ENCODE results near the gene TBC1D21.

TBC1D21 gene

DNA sequence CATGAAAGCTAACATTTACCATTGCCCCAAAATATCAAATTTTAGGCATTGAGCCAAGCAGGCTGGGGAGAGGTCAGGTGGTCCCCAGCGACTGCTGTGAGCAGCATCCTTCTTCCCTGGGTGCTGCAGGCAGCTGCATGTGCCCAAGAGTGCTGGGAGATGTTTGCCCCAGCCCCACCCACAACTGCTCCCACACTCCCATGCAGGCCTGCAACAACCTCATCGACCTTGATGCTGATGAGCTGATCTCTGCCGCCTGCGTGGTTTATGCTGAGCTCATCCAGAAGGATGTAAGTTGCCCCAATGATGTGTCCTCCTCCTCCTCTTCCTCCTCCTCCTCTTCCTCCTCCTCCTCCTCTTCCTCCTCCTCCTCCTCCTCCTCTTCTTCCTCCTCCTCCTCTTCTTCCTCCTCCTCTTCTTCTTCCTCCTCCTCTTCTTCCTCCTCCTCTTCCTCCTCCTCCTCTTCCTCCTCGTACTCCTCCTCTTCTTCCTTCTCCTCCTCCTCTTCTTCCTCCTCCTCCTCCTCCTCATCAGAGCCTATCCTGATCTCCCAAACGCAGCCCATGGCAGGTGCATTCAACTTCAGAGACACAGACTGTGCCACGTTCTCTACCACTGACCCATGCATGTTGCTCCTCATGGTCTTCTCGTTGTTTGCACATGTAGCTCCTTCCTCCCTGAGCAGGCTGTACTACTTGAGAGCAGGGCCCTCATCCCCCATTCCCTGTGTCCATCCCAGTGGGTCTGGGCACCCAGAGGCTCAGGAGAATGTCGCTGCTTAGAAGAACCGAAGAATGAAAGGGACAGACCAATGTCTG, 15.1 kb downstream of the TBC1D21 start:
- no peak overlapping the region for H3K4me3 ChIP-seq (ENCODE audit: low read depth, low read length)
- TF ChIP-seq, protein P1, sequence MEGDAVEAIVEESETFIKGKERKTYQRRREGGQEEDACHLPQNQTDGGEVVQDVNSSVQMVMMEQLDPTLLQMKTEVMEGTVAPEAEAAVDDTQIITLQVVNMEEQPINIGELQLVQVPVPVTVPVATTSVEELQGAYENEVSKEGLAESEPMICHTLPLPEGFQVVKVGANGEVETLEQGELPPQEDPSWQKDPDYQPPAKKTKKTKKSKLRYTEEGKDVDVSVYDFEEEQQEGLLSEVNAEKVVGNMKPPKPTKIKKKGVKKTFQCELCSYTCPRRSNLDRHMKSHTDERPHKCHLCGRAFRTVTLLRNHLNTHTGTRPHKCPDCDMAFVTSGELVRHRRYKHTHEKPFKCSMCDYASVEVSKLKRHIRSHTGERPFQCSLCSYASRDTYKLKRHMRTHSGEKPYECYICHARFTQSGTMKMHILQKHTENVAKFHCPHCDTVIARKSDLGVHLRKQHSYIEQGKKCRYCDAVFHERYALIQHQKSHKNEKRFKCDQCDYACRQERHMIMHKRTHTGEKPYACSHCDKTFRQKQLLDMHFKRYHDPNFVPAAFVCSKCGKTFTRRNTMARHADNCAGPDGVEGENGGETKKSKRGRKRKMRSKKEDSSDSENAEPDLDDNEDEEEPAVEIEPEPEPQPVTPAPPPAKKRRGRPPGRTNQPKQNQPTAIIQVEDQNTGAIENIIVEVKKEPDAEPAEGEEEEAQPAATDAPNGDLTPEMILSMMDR (IDR thresholded peaks at IDR 0.05; ENCODE audit: low read depth, low read length) = no peak

DNA sequence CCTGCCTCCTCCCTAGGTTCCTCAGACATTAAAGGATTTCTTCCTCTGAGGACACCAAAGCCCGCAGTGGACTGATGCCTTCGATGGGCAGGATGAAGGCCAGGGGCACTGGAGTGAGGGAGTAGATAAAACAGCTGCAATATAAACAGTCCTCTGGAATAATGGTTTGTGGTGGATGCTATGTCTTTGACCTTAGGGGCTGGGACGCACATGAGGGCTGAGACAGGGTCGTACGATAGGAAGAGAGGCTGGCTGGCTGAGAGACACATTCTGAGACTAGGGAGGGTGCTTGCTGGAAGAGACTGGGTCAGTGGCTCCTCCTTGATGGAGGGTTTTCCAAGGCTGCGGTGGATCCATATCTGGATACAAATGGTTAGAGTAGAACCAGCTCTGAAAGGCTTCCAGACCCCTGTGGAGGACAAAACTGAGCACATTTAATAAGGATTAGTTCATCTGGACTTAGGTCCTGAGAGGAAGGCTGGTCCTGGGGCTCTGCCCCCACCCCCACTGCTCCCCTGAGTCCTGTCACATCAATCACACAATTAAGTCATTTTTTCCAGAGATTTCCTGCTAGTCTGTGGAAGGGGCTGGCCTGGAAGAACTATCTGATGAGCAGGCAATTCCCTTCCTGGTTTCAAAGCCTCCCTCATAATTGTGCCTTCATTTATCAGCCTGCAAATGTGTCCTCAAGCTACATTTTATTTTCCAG, 15.8 kb downstream of the TBC1D21 start:
- H3K4me3 ChIP-seq (ENCODE audit: low read depth, low read length) = no peak overlapping the region
- TF ChIP-seq, protein P1 (IDR thresholded peaks at IDR 0.05; ENCODE audit: low read depth, low read length) = no peak

DNA sequence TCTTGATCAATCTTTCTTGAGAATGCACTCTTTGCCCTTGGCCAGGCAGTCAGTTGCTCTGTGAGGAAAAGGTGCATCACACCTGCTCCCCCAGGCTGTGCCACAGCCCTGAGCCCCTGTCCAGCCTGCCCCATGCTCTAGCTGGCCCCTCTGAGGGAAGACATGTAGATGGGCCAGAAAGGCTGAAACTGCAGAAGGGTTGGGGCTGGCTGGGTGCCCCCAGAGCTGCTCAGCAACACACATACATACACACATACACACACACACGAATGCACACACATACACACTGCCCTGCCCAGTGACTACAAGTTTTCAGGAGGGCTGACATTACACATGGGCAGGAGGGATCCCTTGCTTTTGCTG, 16.4 kb downstream of the TBC1D21 start:
- no peak overlapping the region for H3K4me3 ChIP-seq (ENCODE audit: low read depth, low read length)
- TF ChIP-seq, protein P1 (IDR thresholded peaks at IDR 0.05; ENCODE audit: low read depth, low read length) = no peak

DNA sequence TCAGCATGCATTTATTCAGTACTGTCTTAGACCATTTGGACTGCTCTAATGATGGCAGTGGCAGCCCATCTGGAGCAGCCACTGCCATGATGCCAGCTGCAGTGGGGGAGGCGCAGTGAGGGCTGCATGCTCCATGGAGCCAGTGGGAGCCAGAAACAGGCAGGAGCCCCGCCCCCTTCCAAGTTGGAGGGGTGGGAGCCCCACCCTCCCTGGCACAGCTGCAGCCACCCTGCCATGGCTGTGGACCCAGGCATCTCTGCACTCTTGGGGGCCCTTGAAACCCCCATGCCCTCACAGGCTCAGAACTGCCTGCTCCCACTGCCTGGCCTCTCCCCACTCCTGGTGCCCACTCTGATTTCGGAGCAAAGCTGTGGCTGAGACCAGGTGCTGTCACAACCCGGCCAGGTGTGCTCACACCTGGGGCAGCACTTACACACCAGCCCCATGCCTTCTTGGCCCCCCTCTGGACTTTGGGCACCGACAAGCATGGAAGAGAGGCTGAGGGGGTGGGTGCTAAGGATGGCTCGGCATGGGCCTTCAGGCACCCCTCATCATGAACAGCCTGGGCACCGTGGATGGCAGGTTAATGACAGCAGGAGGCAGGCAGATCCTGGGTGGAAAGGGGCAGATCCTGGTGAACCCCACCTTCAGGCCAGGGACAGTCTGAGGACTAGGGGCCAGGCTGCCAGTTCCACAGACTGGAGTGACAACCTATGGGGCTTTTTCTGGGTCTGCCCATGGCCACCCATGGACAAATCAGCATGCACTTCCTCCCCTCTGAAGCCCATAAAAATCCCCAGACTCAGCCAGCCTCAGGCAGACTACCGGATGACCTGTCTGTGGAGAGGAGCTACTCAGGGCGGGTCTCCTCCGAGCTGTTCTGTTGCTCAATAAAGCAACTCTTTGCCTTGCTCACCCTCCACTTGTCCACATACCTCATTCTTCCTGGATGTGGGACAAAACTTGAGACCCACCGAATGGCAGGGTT, 18.3 kb downstream of the TBC1D21 start:
- TF ChIP-seq, protein P1 (IDR thresholded peaks at IDR 0.05; ENCODE audit: low read depth, low read length) = no peak
- no peak overlapping the region for H3K4me3 ChIP-seq (ENCODE audit: low read depth, low read length)

DNA sequence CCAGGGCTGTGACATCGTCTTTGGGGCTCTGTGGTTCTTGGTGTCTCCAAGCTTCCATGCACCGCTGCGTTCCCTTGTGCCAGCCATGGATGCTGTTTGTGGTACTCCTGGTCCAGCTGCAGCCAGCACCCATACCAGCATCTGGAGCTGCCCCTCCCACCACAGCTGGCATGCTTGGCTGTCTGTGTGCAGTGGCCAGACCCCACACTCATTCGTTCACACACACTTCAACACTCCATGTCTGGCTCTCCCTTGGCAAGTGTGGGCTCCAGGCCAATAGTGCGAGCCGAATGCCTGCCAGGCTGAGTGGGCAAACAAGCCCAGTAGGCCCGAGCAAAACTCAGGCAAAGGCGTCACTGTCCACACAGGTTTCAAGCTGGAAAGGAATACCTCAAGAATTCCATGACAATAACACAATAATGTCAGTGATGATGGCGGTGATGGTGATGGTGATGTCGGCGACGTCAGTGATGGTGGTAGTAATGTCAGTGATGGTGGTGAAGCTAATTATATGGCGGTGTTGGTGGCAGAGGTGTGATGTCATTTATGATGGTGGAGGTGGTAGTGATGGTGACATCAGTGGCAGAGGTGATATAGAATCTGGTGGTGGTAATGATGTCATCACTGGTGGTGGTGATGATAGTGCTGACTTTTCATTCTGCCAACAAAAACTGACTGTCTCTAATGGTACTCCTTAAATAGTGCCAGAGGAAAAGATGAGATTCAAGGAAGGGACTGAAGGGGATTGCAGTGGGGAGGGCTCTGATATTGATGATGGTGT, 19.3 kb downstream of the TBC1D21 start:
- H3K4me3 ChIP-seq (ENCODE audit: low read depth, low read length) = no peak overlapping the region
- TF ChIP-seq, protein P1 (IDR thresholded peaks at IDR 0.05; ENCODE audit: low read depth, low read length) = no peak

DNA sequence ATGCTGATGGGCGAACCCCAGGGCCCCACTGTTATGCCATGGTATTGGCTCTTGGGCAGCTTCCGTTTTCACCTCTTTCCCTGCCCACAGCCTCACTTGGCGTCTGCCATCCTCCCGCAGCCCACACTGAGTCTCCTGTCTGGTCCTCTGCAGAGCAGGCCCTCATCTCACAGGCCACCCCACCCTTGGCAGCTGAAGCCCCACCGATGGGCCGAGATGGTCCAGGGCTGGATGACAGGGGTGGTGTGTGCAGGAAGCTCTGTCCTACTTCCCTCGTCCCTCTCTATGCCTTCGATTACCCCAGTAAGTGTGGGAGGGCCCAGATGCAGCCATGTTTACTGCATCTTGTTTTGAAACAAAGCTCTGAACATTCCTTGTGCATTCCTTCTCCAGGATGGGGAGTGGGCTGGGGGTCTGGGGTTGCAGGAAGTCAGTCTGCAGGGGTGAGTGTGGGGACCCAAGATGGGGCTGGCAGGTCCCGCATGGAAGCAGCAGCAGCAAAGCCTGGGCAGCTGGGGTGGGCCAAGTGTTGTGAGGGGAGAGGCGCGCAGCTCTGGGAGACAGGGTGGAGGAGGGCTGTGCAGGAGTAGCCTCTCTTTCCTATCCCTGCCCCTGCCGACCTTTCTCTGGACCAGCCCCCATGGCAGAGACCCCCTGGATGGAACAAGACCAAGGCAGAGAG, 20.9 kb downstream of the TBC1D21 start:
- TF ChIP-seq, protein P1 (IDR thresholded peaks at IDR 0.05; ENCODE audit: low read depth, low read length) = no peak
- H3K4me3 ChIP-seq (ENCODE audit: low read depth, low read length) = no peak overlapping the region
